Measurements from ENCODE around the gene BST1. TPM values are rescaled to one million over a fixed set of nuclear protein-coding genes. Genes with fewer than 3 reads are reported as not detected.

Gene BST1
- total and polyA plus RNA-seq, 2 of the 8 experiments (the other 6 are each of a cell fraction or from before 2014, with no cell fraction given), result 0.52 to 0.54 TPM

DNA sequence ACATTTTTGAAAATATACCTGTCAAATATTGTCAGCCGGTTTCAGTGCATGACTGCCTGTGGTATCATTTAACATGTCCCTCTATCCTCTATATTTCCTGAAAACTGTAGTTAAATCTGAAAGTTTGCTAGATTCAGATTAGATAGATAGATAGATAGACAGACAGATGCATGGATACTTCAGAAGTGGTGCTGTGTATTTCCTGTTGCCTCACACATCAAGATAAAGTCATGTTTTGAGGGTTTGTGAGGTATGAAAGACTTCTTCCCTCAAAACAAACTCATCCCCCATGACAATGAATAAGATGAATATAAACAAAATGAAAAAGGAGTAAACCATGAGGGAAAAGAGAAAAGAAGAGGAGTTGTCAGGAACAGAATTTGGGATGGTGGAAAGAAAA, 6.0 kb upstream of the BST1 start (continued):
- TF ChIP-seq POU5F1 (IDR thresholded peaks at IDR 0.05; ENCODE audit: low read depth, low read length) (no peak), YY1 (IDR thresholded peaks at IDR 0.05; ENCODE audit: low read depth, low read length) (no peak), EZH2 (IDR thresholded peaks at IDR 0.05; ENCODE audit: low read depth, low read length, severe bottlenecking) (no peak), TEAD4 (IDR thresholded peaks at IDR 0.05; ENCODE audit: low read depth, low read length) (no peak)
